Hepatocyte (in vitro differentiated cells): ENCODE measurements around the gene IYD.

ENCODE experiments used
- CTCF ChIP-seq: fragments of 200-600 bp; sonication (generic); IDR thresholded peaks from 2 replicates; pipeline ENCODE4 v1.5.1; 2016; ENCODE audit warnings: antibody characterized with exemption, mild to moderate bottlenecking; ENCODE audit not compliant: poor library complexity
- EZH2 ChIP-seq: fragments of 200-600 bp; sonication (generic); IDR thresholded peaks from 2 replicates; pipeline ENCODE4 v1.6.1; 2016; ENCODE audit warnings: antibody characterized with exemption, mild to moderate bottlenecking, borderline replicate concordance

GRCh38 chr6:150346346-150346745 is 22.5 kb upstream of the IYD start:
- TF ChIP-seq CTCF (no peak), EZH2 (no peak)
